Testis (tissue), 2 donors: ENCODE results near the gene PODNL1.

Source experiments
- CTCF ChIP-seq, 3 experiments: fragments of 450-650 bp in 2 of 3; fragments of 200-600 bp in 1 of 3; sonication (generic) in 1 of 3; IDR thresholded peaks; one replicate each; pipeline ENCODE4 v1.5.1; 2016 to 2019; ENCODE audit warnings: antibody characterized with exemption in 3 of 3, mild to moderate bottlenecking in 2 of 3, moderate library complexity in 1 of 3
- POLR2A ChIP-seq: fragments of 450-650 bp; IDR thresholded peaks from one replicate; pipeline ENCODE4 v1.6.1; 2017; ENCODE audit warnings: antibody characterized with exemption, mild to moderate bottlenecking, moderate library complexity

- TF ChIP-seq POLR2A (no peak), CTCF (IDR thresholded peaks at IDR 0.05) (no peak)
These were observed 46.0 kb upstream of the PODNL1 start for GRCh38 chr19:13984186-13984585.
